Mucosa of stomach (tissue), 1 donor: Measurements from ENCODE around the gene RAB34.

Source experiments
- H3K27me3 ChIP-seq: one replicate; pipeline ENCODE4 v1.7.0; 2013; ENCODE audit warnings: mild to moderate bottlenecking, low read length; ENCODE audit not compliant: control insufficient read depth, insufficient read depth
- H3K36me3 ChIP-seq: one replicate; pipeline ENCODE4 v1.7.0; 2013; ENCODE audit warnings: low read length; ENCODE audit not compliant: control insufficient read depth, insufficient read depth
- H3K4me1 ChIP-seq: one replicate; pipeline ENCODE4 v1.7.0; 2013; ENCODE audit warnings: mild to moderate bottlenecking, low read length; ENCODE audit not compliant: control insufficient read depth, insufficient read depth
- H3K4me3 ChIP-seq: one replicate; pipeline ENCODE4 v1.7.0; 2013; ENCODE audit warnings: low read length
- H3K9ac ChIP-seq: one replicate; pipeline ENCODE4 v1.7.0; 2013; ENCODE audit warnings: mild to moderate bottlenecking, low read length, moderate library complexity
- H3K9me3 ChIP-seq: one replicate; pipeline ENCODE4 v1.7.0; 2013; ENCODE audit warnings: mild to moderate bottlenecking, low read length, moderate library complexity; ENCODE audit not compliant: control insufficient read depth
- donor health status: Pancreatic carcinoma.

Gene RAB34

GRCh38 chr17:28665994-28666393, 51.7 kb downstream of the RAB34 start:
- Histone ChIP-seq H3K9me3 (no peaks in the 10 kb centered on the region), H3K9ac (no peak overlapping the region), H3K27me3 (no peaks in the 10 kb centered on the region), H3K4me1 (peaks cover 10% of the 10 kb centered on the region), H3K36me3 (no peaks in the 10 kb centered on the region), H3K4me3 (no peak overlapping the region)
